GM21367 (cell line): Measurements from ENCODE around the gene PTN.

Experiments
- ATAC-seq: cut with Tn5 transposase; IDR thresholded peaks from one replicate; pipeline ENCODE4 v1.9.1; 2021; ENCODE audit not compliant: unreplicated experiment

The PTN gene

DNA sequence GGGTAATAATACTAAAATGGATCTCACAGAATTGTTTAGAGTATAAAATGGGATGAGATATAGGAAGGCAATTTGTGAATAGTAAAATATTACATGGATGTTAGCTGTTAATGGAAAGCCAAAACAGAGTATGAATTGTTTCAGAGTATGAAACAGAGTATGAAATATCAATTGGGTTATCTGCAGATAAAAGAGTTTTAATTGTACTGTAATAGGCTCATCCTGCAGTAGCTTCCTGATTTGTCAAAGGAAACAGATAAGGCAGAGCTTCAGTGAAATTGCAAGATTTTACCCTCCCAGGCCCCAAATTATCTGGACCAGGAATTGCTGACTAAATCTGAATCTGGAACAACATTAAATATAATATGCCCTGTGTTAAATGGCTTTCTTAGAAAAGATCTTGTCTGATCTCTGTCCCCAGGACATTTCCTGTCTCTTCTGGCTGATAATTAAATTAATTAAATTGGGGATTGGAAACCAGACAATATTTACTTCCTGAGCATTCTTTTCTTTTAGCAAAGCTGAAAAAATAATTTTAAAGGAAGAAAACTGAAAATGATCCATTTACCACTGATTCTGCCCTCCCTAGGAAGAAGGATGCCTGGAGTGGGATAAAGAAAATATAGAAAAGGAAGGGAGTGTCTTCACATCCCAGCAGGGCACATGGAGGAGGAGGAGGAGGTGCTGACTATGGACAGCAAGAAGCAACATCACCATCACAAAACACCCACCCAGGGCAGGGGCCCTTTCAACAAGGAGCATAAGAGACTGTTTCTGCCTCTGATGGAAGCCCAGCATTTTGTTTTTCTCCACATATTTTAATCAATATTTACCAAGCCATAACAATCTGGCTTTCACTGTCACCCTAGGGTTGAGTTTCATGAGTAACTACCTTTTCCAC is 18.5 kb downstream of the PTN start:
- ATAC-seq: no peak

DNA sequence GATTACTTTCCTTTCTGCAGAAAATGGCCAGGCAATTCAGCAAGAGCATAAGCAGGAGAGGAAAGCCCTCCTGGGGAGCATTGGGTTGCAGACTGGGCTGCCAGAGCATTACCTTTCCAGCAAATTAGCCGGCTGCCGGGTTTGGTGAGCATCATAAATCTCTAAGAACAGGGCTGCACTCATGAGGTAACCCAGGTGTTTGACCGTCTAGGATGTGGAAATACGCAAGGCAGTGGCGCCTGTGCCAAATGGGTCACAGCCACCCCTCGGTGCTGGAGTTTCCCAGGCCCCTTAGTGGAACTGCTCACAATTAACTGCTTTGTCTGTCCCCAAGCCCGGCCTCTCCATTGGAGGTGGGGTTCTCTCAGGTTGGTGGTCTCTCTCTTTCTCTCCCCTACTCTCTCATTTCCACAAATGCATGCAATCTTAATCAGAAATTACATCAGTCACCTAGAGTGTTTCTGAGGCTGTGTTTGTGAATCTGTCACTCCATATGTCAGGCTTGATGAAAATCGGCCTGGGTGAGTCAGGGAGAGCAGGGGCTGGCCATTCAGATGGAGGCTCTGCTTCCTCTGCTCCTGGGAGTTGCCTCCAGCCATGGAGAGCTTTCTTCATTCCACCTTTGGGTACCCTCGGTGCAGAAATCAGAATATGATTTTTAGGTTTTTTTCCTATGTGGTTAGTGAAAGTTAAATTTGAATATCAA is 26.7 kb downstream of the PTN start:
- ATAC-seq: no peak

DNA sequence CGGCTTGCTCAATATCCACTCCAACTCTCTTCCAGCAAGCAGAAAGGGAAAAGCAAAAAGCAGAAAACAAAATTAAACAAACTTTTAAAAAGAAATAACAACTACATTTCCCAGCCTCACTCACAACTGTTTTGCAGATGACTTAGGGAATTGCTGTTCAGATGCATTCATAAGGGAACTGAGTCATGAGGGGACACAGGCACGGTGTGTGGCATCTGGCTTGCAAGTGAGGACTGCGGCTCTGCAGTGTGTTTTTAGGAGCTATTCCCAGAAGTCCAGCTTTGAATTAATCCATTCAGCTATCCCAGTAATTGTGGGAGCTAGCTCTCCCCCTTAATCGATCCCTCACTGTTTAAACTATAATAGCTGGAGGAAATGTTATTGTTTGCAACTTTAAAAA is 30.3 kb downstream of the PTN start:
- ATAC-seq: no peak

DNA sequence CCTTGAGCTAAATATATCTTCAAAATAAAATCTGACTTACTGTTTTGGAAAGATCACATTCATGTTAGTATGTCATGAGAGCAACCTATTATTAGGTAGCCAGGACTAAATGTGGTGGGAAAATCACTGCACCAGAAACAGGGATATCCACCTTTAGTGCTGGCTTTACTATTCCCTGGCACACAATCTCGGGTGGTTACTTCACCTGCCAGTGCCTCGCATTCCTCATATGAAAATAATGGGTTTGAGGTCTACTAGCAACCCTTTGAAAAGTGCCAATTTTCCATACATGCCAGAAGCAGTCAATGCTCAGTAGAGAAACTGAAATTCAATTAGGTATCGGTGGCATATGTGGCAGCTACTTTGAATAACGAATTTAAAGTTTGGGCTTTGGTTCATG is 36.8 kb downstream of the PTN start:
- ATAC-seq: no peak

DNA sequence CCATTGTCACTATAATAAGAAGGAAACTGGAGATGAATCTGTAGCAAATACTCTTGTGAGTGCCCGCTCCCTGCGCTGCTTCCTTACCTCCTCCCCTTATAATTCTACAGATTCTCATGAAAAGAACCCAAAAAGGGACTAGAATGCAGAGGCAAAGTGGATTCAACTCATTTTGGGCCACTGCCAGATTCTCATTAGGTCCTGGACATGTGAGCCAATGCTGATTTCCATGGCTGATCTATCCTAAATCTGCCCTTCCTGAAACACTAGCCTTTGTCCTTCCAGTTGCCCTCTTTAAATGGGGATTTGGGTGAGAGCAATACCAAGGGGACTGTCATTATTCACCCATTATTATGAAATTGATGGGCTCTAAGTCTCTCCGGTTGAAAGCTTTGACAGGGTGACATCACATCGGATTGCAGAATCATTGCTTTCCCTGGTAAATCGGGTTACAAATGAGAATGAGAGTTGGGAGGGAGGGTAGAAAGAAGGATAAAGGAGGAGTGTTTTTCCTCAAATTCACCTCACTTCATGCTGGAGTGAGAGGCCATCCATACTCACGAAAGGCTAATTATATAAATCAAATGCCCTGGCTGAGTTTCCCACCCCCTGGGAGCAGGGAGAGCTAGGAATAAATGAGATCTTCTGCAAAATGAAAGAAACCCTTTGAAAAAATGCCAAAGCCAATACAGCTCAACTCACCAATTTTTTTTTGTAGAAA is 37.5 kb downstream of the PTN start:
- no peak for ATAC-seq

DNA sequence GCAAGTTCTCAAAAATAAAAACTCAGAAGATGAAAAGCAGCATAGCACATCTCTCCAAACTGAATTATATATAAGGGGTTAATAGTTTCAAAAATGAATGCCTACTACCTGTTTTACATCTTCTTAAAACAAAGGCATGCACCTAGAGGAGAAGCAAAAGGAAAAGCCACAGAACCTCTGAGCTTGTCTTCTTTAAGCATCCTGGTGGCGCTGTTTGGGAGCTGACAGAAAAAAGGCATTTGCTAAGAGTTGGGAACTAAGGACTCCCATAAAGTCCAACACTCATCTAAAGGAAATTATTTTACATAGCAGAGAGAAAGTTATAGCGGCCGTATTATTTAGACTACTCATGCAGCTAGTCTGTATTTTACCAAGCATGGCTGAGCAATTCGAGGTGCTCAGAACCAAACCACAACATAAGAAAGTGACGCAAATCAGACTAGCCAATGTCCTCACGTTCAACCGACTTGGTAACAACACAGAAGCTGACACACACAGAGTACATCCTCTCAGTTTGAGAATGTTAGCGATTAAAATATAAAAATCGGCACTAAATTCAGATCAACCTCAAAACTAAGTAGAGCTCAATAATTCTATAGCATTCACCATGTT is 38.8 kb downstream of the PTN start:
- no peak for ATAC-seq

DNA sequence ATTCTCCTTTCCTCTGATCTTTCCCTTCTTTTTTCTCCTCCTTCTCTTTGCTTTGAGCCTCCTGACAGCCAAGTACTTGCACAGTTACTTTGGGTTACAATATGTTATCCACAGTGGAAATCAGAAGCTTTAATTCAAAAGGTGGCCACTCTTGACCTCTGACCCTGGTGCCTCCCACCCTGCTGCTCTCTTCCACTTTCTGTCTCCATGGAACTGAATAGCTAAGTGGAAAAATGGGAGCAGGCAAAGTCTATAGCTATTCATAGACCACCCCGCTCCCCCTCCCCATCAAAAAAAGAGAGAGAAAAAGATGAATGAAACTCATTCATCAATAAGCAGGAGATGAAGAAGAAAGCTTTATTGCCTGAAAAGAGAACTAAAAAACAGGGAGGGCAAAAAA is 39.4 kb downstream of the PTN start:
- no peak for ATAC-seq

DNA sequence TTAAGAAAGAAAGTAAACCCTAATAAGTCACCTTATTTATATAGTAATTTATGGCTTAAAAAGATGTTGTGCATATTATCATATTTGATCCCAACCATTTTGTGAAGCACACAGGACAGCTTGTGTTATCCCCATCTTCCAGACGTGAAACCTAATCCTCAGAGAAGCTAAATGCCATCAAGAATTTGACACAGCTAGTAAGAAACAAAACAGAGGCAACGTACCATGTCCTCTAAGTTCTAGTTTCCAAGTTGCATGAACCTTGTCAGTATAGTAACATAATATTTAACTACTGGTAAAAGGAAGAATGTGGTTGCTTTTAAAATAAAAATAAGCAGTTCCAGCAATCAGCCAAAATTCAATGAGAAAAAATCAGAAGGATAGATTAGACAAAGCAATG is 41.5 kb downstream of the PTN start:
- no peak for ATAC-seq

DNA sequence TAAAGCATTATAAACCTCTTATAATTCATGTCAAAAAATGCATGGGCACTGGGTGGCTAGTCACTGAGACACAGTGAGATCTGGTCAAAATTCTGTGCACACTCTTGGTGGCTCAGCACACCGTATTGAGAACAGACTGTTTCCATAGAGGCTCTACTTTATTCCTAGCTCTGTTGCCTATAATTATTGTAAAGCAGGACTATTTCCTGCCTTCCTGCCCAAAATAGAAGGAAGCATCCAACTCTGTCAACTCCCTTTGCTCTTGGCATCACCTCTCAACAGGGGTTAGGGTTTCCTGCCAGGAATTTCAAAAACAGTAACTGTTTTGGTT is 45.1 kb downstream of the PTN start:
- no peak for ATAC-seq

DNA sequence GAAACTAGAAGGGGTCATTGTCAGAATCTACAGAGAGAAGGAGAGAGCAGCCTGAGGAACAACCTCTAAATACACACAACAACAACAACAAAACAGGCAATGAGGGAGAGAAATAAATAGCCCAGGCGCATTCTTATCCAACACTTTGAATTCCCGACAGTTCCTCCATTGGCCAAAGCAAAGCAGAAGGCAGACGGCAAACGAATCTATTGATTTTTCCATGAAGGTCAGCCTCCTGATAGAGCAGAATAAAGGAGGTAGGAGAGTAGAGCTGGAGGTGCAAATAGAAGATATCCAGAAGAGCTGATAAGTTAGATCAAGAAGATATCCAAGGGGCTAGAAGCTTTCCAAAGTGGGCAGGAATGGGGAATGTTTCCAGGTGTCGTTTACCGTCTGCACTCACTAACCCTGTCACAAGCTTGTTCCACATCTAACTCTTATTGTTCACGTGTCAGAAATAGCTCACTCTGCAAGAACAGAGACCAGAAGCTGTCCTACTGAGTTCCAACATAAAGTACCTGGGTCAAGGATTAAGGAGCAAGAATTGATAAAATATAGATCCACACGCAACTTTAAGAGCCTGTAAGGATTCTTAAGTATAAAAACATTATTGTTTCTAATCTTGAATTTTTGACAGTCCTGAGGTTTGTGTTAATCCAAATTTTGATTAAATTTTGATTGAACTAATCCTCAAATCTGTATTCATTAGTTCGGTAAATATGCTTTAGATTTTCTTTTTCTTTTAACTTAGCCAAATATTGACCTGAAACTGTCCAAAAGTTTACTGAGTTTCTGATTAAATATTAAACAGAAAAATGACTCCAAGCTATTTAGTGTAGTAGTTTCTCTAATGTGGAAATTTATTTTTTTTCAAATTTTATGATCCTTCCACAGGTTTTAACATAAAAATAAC is 45.7 kb downstream of the PTN start:
- no peak for ATAC-seq

DNA sequence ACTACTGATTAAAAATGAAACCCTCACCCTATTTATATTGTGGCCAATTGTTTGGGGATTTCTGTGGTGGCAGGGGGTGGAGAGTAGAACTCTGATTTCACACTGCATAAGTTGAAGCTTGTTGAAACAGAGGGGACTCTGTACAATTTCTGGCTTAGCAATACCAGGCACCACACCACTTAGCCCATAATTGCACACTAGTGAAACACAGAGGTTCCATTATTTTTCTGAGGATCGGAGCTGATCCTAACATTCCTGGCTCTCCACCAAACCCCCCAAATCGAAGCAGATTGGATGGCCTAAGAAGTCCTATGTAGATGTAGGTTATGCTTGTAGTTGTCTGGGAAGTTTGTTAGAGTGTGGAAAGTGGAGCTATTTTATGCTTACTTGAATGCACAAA is 47.0 kb downstream of the PTN start:
- ATAC-seq: no peak

DNA sequence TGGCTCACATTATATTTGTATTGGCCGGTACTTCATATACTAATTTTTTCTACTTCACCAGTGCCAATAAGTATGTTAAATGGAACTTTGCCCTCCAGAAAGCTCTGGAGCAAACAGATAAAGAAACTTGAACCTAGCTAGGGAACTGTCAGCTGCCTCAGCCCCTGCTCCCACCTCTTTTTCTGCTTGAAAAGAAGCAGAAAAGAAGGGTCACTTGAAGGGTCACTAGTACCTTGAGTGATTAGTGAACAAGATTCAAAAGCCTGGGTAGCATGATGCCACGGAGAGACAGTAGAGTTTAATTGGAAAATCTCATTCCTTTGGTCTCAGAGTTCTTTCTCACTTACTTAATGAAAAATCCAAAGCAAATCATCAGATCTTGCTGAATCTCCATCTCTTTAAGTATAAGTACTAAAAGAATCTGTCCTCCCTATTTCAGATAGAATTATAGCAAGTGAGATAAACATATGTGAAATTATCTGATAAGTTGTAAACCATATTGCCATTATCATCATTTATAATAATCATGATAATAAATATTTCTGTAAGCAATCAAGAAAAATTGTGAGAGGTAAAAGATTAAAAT is 47.7 kb downstream of the PTN start:
- ATAC-seq: no peak

DNA sequence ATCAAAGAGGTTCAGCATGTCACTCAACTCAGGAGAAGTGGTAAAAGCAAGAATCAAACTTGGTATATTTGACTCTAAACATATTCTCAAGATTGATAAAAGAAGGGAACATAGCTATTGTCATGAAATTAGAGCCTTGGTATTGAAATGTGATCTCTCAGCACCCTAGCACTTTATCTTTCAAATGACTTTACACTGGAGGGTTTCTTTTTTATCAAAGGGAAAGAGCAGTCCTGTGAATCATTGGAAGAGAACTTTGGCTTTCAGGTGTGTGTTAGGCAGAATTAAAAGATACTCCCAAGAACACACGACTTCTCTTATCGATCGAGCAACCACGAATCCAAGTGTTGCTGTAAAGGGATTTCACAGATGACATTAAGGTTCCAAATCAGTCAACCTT is 54.4 kb downstream of the PTN start:
- no peak for ATAC-seq

DNA sequence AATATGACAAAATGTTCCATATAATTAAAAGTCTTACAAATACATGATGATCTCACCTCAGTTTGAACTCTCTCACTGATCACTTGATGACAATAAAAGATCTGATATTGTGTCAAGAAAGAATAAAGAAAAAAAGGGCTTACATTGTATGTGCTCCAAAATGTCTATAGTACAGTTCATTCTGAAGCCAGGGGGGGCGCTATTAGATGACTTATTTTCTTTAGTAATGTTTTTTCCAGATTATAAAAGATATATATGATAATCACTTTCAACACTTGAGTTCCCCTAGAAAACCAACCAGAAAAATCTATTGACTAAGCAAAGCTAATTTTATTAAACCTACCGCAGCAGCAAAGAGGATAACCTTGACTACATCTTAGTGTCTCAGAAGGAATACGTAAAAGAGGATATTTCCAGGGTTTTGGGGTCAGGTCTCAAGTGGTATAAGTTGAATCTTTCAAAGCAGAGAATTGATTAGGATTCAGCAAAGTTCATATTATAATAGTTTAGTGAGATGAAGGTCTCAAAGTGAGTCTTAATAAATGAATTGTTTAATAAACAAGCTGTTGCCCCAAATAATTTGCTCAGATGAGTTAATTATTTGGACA is 55.8 kb downstream of the PTN start:
- ATAC-seq: no peak

DNA sequence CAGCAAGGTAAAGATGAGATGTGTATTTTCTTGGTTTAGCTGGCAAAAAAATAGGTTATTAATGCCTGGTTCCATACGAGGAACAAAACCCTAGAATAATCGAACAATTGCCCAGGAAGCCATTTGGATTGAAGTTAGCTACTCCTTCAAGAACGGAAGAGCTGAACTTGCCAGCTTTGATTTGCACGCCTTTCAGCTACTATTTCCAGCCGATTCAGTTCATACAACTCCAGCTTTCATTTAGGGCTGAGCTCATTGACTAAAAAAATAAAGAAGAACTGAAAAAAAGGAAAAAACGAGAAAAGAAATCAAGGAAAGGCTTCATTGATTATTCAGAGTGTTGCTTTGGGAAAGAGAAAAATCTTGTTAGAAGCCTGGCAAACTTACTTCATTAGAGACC is 60.4 kb downstream of the PTN start:
- ATAC-seq: no peak

DNA sequence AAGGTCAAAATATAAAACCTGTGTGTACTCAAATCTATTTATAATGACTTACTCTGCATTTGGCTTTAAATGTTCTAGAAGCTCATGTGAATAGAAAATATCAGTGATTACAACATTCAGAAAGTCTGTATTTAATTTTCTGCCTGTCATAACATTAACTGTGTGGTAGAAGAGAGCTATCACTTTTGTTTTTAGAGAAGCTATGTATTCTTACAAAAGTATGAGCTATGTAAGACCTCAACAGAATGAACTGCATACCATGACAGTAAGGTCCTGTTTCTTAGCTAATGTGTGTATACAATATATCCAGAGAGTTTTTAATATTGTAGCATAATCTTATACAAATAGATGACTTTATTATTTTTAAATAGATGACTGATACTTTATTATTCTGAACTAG is 61.5 kb downstream of the PTN start:
- ATAC-seq: no peak

DNA sequence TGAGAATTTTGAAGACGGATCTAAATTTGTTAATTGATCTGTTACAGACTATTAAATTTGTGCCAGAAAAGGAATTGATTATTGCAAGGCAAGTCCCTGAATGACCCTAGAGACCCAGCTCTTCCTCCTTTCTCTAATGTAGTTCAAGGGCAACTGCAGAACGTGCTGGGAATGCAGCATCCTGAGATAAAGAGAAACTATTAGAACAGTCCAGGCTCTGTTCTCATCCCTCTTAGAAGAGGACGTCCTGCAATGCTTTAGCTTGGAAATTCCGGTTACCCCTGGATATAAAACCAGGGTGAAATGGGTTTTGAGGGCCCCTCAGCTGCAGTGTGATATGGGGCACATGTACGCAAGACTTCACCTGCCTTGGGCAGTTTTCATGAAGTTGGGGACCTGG is 67.3 kb downstream of the PTN start:
- no peak for ATAC-seq

DNA sequence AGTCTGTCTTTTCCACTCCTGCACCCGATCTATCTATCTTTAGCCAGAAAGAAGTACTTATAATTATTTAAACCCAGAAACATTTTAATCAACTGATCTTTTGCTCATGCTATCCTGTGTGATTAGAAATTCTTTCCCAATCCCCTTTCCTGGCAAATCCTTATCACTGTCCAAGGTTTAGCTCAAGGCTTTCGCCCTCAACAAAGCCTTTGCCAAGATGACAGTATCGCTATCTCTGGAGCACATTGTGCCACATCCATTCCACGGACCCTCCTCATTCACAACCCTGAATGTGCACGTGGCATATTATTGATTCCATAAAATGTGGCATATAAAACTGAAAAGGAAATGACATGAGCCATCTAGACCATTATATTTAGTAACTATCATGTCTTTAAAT is 71.3 kb downstream of the PTN start:
- no peak for ATAC-seq

DNA sequence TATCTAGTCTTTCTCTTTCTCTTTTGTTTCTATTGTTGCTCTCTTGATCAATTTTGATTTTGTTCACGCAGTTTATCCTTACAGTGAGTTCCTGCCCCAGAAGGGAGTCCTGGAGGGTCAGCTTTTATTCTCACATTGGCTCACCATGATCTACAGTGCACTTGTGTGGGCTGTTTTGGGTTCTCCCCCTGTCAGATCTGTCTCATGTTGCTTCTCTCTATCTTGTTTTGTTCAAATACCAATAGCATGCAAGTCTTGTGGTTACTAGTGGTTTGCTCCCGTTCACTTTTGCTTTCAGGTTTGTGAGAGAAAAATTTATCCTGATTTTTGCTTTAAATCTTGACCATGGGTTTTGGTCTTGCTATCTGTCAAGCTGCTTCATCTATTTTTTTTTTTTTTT is 74.3 kb downstream of the PTN start:
- no peak for ATAC-seq
